CD4-positive, alpha-beta T cell (primary cell): ENCODE data around the gene UBP1. TPM values are rescaled to one million over a fixed set of nuclear protein-coding genes. Genes with fewer than 3 reads are reported as not detected.

Experiments
- ATAC-seq: fragments of 200-7000 bp; cut with Tn5 transposase; one replicate; pipeline ENCODE4 v1.10.0; 2022; ENCODE audit warnings: mild to moderate bottlenecking; ENCODE audit not compliant: poor library complexity
- CTCF ChIA-PET: fragments of 350-600 bp; sonication (Branson Sonifier 250); formaldehyde crosslinking; loops from one replicate; lab custom pipeline; 2021; ENCODE audit warnings: antibody characterized with exemption, inconsistent platforms; lab: Charles Lee
- POLR2A ChIA-PET: fragments of 350-600 bp; sonication (Branson Sonifier 250); formaldehyde crosslinking; loops from one replicate; lab custom pipeline; 2021; ENCODE audit warnings: antibody characterized with exemption, inconsistent platforms; lab: Charles Lee
- DNase-seq, 14 experiments: peaks; one replicate each; pipeline ENCODE4 v3.0.0-alpha.2; 2013 to 2020; ENCODE audit warnings: mixed read lengths in 2 of 14
- H3K27ac ChIP-seq, 2 donors: one replicate each; pipeline versions ENCODE4 v1.5.1 to v1.7.0; 2013; ENCODE audit warnings: low read length in 2 of 2, low read depth in 1 of 2, mild to moderate bottlenecking in 1 of 2
- H3K27me3 ChIP-seq, 2 experiments: 1 replicate in 1 of 2; 2 replicates in 1 of 2; pipeline versions ENCODE4 v1.6.1 to v1.7.0; 2013; ENCODE audit warnings: low read length in 2 of 2, control low read depth in 1 of 2, mild to moderate bottlenecking in 1 of 2, moderate library complexity in 1 of 2; ENCODE audit not compliant: insufficient read depth in 2 of 2, control insufficient read depth in 1 of 2
- H3K36me3 ChIP-seq: one replicate; pipeline ENCODE4 v1.6.1; 2013; ENCODE audit warnings: low read length, control low read depth; ENCODE audit not compliant: insufficient read depth
- H3K4me1 ChIP-seq: one replicate; pipeline ENCODE4 v1.6.1; 2013; ENCODE audit warnings: low read length, control low read depth; ENCODE audit not compliant: insufficient read depth
- H3K4me3 ChIP-seq: one replicate; pipeline ENCODE4 v1.5.1; 2013; ENCODE audit warnings: mild to moderate bottlenecking, low read length, moderate library complexity
- H3K9me3 ChIP-seq, 2 experiments: 1 replicate in 1 of 2; 2 replicates in 1 of 2; pipeline versions ENCODE4 v1.6.1 to v1.7.0; 2013; ENCODE audit warnings: low read length in 2 of 2, mild to moderate bottlenecking in 2 of 2, control low read depth in 1 of 2, moderate library complexity in 1 of 2; ENCODE audit not compliant: control insufficient read depth in 1 of 2, insufficient read depth in 1 of 2
- H3K27ac Mint-ChIP-seq: one replicate; pipeline ENCODE4 v1.8.0; 2020; ENCODE audit warnings: mixed read lengths
- H3K27me3 Mint-ChIP-seq: one replicate; pipeline ENCODE4 v1.8.0; 2021; ENCODE audit warnings: mixed read lengths
- H3K36me3 Mint-ChIP-seq: one replicate; pipeline ENCODE4 v1.8.0; 2021; ENCODE audit warnings: low read depth, mixed read lengths
- H3K4me1 Mint-ChIP-seq: one replicate; pipeline ENCODE4 v1.8.0; 2021; ENCODE audit warnings: low read depth, mixed read lengths
- H3K4me3 Mint-ChIP-seq: one replicate; pipeline ENCODE4 v1.8.0; 2020; ENCODE audit warnings: mild to moderate bottlenecking, mixed read lengths
- H3K9me3 Mint-ChIP-seq: one replicate; pipeline ENCODE4 v1.8.0; 2020; ENCODE audit warnings: mixed read lengths
- CTCF ChIP-seq: fragments of 200-600 bp; IDR thresholded peaks from one replicate; pipeline ENCODE4 v1.8.0; 2022; ENCODE audit warnings: antibody characterized with exemption, mild to moderate bottlenecking
- intact Hi-C, 2 experiments: fragments of 100-400 bp; cut with DNase I in 1 of 2; cut with micrococcal nuclease in 1 of 2; formaldehyde crosslinking; loops; one replicate each; pipeline versions ENCODE4 v1.15.1 to v1.9.0; 2023 to 2025; cut with DNase I, micrococcal nuclease
- total RNA-seq, 174 experiments: library from RNA in 2 of 174; stranded (reverse) in 2 of 174; gene quantifications; one replicate each; pipeline ENCODE4 v1.2.3 and lab custom pipeline; 2021 to 2026

The UBP1 gene
- total RNA-seq, 2 experiments from 2014 or later, result 59.5 to 61.6 TPM

- POLR2A ChIA-PET, result no interaction called here
- H3K36me3 ChIP-seq, result no peaks in the 10 kb centered on the region
- CTCF ChIA-PET, result interaction anchor here (1.1 to 1.8 kb wide), 3 partner anchors 13 to 345 kb away, joined by 3 to 4 read pairs (median 3); no protein-coding TSS in a partner anchor
- Mint-ChIP-seq H3K4me3 (peak overlapping the region; percentile 89), H3K4me1 (peaks cover 44% of the 10 kb centered on the region), H3K36me3 (peaks cover 23% of the 10 kb centered on the region), H3K27ac (peak overlapping the region; percentile 98), H3K9me3 (no peaks in the 10 kb centered on the region), H3K27me3 (no peaks in the 10 kb centered on the region)
- intact Hi-C loops, result loop anchor here (2.0 to 10.0 kb wide), 6 partner anchors 275 to 755 kb away; partner anchors contain the start of genes PDCD6IP (in 2 of the 2), CLASP2 (in 1 of the 2), CNOT10 (in 1 of the 2) and GLB1 (in 1 of the 2)
- ATAC-seq (no peak), DNase-seq (no peak)
- no peak for TF ChIP-seq CTCF
- peak overlapping the region; percentile 87 to 96 for H3K27ac ChIP-seq
- peaks cover 25% of the 10 kb centered on the region for H3K4me1 ChIP-seq
- no peaks in the 10 kb centered on the region for H3K27me3 ChIP-seq
- no peaks in the 10 kb centered on the region for H3K9me3 ChIP-seq
- H3K4me3 ChIP-seq, result no peak overlapping the region
Measured at GRCh38 chr3:33442190-33442589, 2.0 kb upstream of the UBP1 start.

GRCh38 chr3:33441225-33441976 lies 1.2 kb upstream of the UBP1 start:
- H3K4me1 Mint-ChIP-seq, result peaks cover 44% of the 10 kb centered on the region
- POLR2A ChIA-PET, result interaction anchor here (0.6 to 1.9 kb wide), 17 partner anchors 14 to 1008 kb away, joined by 3 to 34 read pairs (median 5); partner anchors contain the start of genes CLASP2, CMTM6, CNOT10 and CRTAP
- H3K27ac Mint-ChIP-seq, result peak overlapping the region; percentile 98
- CTCF ChIA-PET, result interaction anchor here (0.5 to 1.8 kb wide), 4 partner anchors 12 to 816 kb away, joined by 3 to 4 read pairs (median 3); no protein-coding TSS in a partner anchor
- DNase-seq, result no peak
- intact Hi-C loops, result loop anchor here (5.0 to 10.0 kb wide), 4 partner anchors 276 to 754 kb away; partner anchors contain the start of genes CLASP2 (in 1 of the 2), CNOT10 (in 1 of the 2) and PDCD6IP (in 1 of the 2)
- peaks cover 23% of the 10 kb centered on the region for H3K36me3 Mint-ChIP-seq
- Histone ChIP-seq H3K4me3 (peak overlapping the region; percentile 60), H3K4me1 (peaks cover 22% of the 10 kb centered on the region), H3K9me3 (no peaks in the 10 kb centered on the region), H3K36me3 (no peaks in the 10 kb centered on the region), H3K27me3 (no peaks in the 10 kb centered on the region), H3K27ac (peak overlapping the region; percentile 87 to 96)
- H3K9me3 Mint-ChIP-seq, result no peaks in the 10 kb centered on the region
- no peaks in the 10 kb centered on the region for H3K27me3 Mint-ChIP-seq
- peak; percentile 12 for ATAC-seq
- peak overlapping the region; percentile 89 for H3K4me3 Mint-ChIP-seq
- no peak for TF ChIP-seq CTCF

- H3K9me3 ChIP-seq, result no peaks in the 10 kb centered on the region
- H3K36me3 ChIP-seq, result no peaks in the 10 kb centered on the region
- H3K27me3 Mint-ChIP-seq, result no peaks in the 10 kb centered on the region
- peak overlapping the region; percentile 93 for H3K4me3 Mint-ChIP-seq
- POLR2A ChIA-PET, result interaction anchor here (0.9 to 1.9 kb wide), 17 partner anchors 9 to 1907 kb away, joined by 3 to 34 read pairs (median 5); partner anchors contain the start of genes CNOT10, CRTAP, PDCD6IP and STT3B
- peaks cover 57% of the 10 kb centered on the region for H3K4me1 Mint-ChIP-seq
- peak overlapping the region; percentile 57 to 96 for H3K27ac ChIP-seq
- no peak for ATAC-seq
- peak; percentile 18 to 69 (median 34) for DNase-seq
- peaks cover 26% of the 10 kb centered on the region for H3K4me1 ChIP-seq
- peak overlapping the region; percentile 98 for H3K27ac Mint-ChIP-seq
- CTCF ChIA-PET, result no interaction called here
- intact Hi-C loops, result loop anchor here (5.0 to 10.0 kb wide), 5 partner anchors 278 to 752 kb away; partner anchors contain the start of genes CLASP2 (in 2 of the 2), CNOT10 (in 1 of the 2) and PDCD6IP (in 1 of the 2)
- peak overlapping the region; percentile 60 for H3K4me3 ChIP-seq
- no peaks in the 10 kb centered on the region for H3K27me3 ChIP-seq
- peaks cover 23% of the 10 kb centered on the region for H3K36me3 Mint-ChIP-seq
- H3K9me3 Mint-ChIP-seq, result no peaks in the 10 kb centered on the region
- TF ChIP-seq CTCF, result no peak
Measured at GRCh38 chr3:33439546-33440327, 468 bp downstream of the UBP1 start.
